Measurements from ENCODE around the gene ATP1A1. TPM values are rescaled to one million over a fixed set of nuclear protein-coding genes. Genes with fewer than 3 reads are reported as not detected.

ATP1A1 gene
- total and polyA plus RNA-seq, 9 of the 15 experiments (the other 6 are each of a cell fraction or from before 2014, with no cell fraction given) = 99.3 to 513 (median 234) TPM

DNA sequence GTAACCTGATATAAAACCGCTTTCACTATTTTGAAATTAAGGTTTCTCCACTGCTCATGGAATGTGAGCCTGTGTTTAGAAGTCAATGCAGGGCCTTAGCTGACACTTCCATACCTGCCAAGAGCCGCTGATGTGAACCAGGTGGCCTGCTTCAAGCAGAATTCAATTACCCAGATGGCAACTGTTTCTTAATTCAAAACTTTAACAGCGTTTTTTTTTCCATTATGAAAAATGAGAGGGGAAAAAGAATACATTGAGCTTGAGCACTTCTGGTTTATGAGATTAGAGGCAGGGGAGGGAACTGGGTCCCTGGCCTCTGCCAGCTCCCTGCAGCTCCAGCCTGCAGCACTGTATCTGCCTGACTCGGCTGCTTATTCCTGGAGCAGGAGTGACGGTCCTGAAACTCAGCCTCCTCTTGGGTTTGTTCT, 7.7 kb upstream of the ATP1A1 start:
- Histone ChIP-seq H3K36me3 (ENCODE audit: control insufficient read depth, insufficient read depth, low read length) (no peaks in the 10 kb centered on the region), H3K4me2 (ENCODE audit: insufficient read depth, low read length) (no peak overlapping the region), H3K9ac (ENCODE audit: insufficient read depth in 1 of 2, low read depth in 2 of 2, low read length in 2 of 2) (no peak overlapping the region), H3K79me2 (ENCODE audit: control insufficient read depth, insufficient read depth, low read length) (no peaks in the 10 kb centered on the region), H3K9me3 (replicated peaks; ENCODE audit: control insufficient read depth, insufficient read depth, low read depth, low read length) (no peaks in the 10 kb centered on the region), H3K4me3 (no peak overlapping the region), H3K27me3 (ENCODE audit: control insufficient read depth in 2 of 2, insufficient read depth in 2 of 2, low read length in 2 of 2) (peaks cover 7 to 13% of the 10 kb centered on the region in 2 experiments; a peak in 2 of 5 replicates), H3K9me1 (ENCODE audit: control insufficient read depth, insufficient read depth, low read length) (no peaks in the 10 kb centered on the region), H4K20me1 (replicated peaks; ENCODE audit: control insufficient read depth, insufficient read depth, low read length) (no peaks in the 10 kb centered on the region), H2AFZ (ENCODE audit: low read depth, low read length) (peak overlapping the region; percentile 13; the same call in 1 of the 2 replicates), H3K27ac (ENCODE audit: extremely low read depth, low read depth, low read length) (no peak overlapping the region), H3K4me1 (replicated peaks in 1 of 2; ENCODE audit: control insufficient read depth in 2 of 2, insufficient read depth in 2 of 2, low read length in 2 of 2) (no peaks in the 10 kb centered on the region; a peak in 1 of 5 replicates)
- no peak for TF ChIP-seq ELF2 (CRISPR knock-in tag; IDR thresholded peaks at IDR 0.05)
- no peak for TF ChIP-seq CAMTA2 (CRISPR knock-in tag; conservative IDR thresholded peaks at IDR 0.05)
- no peak for TF ChIP-seq ZNF668 (CRISPR knock-in tag; IDR thresholded peaks at IDR 0.05)
- TF ChIP-seq, protein P1, sequence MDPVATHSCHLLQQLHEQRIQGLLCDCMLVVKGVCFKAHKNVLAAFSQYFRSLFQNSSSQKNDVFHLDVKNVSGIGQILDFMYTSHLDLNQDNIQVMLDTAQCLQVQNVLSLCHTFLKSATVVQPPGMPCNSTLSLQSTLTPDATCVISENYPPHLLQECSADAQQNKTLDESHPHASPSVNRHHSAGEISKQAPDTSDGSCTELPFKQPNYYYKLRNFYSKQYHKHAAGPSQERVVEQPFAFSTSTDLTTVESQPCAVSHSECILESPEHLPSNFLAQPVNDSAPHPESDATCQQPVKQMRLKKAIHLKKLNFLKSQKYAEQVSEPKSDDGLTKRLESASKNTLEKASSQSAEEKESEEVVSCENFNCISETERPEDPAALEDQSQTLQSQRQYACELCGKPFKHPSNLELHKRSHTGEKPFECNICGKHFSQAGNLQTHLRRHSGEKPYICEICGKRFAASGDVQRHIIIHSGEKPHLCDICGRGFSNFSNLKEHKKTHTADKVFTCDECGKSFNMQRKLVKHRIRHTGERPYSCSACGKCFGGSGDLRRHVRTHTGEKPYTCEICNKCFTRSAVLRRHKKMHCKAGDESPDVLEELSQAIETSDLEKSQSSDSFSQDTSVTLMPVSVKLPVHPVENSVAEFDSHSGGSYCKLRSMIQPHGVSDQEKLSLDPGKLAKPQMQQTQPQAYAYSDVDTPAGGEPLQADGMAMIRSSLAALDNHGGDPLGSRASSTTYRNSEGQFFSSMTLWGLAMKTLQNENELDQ (CRISPR knock-in tag; IDR thresholded peaks at IDR 0.05; ENCODE audit: borderline replicate concordance) = no peak
- intact Hi-C loops (cut with micrococcal nuclease) = no loop called here
- ChIA-PET CTCF (ENCODE audit: low intra/inter-chr PET ratio) (no interaction called here), POLR2A (interaction anchor here (1.2 to 4.5 kb wide), 5 partner anchors 11 to 120 kb away, joined by 3 to 26 read pairs (median 4); no protein-coding TSS in a partner anchor)
- DNase-seq (ENCODE audit: extremely low read depth in 1 of 4, low spot score in 3 of 4) (no peak), ATAC-seq (peak; percentile 64), FAIRE-seq (no peak)
- WGBS (ENCODE audit: insufficient coverage, low coverage, missing lambda C conversion rate) = 8% methylated on average over 5 of the region's 5 CpGs
- no TSS peak for BruUV-seq (replicated peaks)
- in situ Hi-C loops (cut with MboI) = no loop called here
